T-helper 1 cell (primary cell): Measurements from ENCODE around the gene PROM2.
"Not testable (repeated sequence)": the region's sequence is repeated elsewhere in the genome, so short reads cannot be mapped to it uniquely, and the experiment has no call there.

ENCODE experiments used
- DNase-seq, 5 donors: peaks; one replicate each; pipeline ENCODE4 v3.0.0-alpha.2; 2012 to 2020
- total RNA-seq, 4 donors: gene quantifications; one replicate each; lab custom pipeline; 2026; lab: John Stamatoyannopoulos, UW

Gene PROM2, protein sequence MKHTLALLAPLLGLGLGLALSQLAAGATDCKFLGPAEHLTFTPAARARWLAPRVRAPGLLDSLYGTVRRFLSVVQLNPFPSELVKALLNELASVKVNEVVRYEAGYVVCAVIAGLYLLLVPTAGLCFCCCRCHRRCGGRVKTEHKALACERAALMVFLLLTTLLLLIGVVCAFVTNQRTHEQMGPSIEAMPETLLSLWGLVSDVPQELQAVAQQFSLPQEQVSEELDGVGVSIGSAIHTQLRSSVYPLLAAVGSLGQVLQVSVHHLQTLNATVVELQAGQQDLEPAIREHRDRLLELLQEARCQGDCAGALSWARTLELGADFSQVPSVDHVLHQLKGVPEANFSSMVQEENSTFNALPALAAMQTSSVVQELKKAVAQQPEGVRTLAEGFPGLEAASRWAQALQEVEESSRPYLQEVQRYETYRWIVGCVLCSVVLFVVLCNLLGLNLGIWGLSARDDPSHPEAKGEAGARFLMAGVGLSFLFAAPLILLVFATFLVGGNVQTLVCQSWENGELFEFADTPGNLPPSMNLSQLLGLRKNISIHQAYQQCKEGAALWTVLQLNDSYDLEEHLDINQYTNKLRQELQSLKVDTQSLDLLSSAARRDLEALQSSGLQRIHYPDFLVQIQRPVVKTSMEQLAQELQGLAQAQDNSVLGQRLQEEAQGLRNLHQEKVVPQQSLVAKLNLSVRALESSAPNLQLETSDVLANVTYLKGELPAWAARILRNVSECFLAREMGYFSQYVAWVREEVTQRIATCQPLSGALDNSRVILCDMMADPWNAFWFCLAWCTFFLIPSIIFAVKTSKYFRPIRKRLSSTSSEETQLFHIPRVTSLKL
- total RNA-seq = 0 to 0.46 (median 0.29) reads per million in 4 donors

DNA sequence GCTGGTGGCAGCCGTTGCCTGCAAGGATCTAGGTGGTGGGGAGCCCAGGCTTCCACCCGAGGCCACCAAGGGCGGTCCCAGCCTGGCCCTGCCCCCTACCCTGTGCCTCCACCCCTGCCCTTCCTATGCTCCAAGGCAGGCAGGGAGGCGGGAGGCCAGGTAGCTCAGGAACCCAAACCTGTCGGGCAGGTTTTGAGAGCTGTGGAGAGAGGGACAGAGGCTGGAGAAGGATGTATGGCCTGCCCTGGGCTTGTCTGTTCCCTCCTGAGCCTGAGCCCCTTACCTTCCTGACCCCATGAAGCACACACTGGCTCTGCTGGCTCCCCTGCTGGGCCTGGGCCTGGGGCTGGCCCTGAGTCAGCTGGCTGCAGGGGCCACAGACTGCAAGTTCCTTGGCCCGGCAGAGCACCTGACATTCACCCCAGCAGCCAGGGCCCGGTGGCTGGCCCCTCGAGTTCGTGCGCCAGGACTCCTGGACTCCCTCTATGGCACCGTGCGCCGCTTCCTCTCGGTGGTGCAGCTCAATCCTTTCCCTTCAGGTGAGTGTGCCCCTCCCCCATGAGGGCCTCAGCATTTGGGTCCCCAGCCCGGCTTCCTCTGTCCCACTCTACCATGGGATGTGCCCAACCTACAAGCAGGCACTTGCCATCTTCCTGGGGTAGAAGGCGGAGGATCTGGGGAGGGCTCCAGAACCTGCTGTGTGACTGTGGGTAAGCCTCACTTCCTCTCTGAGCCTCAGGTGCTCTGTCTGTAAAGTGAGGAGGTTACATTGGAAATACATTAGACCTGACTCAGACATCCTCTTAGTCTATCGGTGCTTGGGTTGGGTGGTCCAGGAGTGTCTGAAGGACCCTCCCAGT lies at the start of gene PROM2:
TSS of gene PROM2 (plus strand) at position 159 of the 860 bp plus-strand sequence. CDS start at position 296, 137 bp downstream.
- DNase-seq = peak in 1 of 5 donors; percentile 8

DNA sequence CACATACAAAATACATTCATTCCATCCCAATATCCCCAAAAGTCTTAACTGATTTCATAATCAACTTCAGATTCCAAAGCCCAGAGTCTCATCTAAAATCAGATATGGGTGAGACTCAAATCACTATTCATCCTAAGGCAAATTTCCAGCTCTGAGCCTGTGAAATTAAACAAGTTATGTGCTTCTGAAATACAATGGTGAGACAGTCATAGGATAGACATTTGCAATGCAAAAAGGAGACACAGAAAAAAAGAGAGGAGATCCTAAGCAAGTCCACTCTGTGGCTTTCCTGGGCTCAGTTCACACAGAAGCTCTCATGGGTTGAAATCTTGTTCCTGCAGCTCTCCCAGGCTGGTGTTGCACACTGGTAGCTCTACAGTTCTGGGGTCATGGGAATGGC lies 48.6 kb upstream of the PROM2 start:
- no peak for DNase-seq

DNA sequence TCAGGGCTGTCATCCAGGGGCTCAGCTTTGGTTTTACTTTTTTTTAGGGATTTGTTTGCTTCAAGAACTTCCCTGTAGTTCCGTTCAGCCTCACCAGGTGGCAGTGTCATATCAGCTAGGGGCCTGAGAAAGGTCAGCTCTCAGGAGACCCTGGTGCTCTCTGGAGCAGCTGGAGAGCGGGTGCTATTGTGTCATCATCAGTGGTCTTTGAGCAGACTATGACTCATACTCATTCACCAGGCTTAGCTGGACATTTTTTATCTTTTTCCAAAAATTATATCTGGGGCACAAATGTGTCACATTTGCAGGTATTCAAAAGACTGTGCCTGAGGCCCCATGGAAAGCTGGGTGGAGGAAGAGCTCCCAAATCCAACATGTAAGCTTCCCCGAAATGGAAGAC lies 42.5 kb upstream of the PROM2 start:
- no peak for DNase-seq

DNA sequence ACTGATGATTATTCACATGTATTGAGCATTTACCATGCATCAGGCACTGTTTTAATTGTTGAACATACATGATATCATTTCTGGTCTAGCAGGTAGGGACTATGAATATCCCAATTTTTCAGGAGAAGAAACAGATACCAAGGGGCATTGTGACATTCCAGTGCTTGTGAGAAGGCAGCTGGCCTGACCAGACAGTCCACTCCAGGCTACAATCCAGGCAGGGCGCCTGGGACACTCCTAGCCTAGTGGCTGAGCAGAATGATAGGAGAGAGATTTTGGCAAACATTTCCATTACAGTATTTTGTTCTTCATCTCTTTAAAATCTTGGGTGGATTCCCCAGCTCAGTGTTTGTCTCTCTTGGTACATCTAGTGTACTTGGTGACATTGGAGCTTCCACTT lies 42.0 kb upstream of the PROM2 start:
- no peak for DNase-seq

DNA sequence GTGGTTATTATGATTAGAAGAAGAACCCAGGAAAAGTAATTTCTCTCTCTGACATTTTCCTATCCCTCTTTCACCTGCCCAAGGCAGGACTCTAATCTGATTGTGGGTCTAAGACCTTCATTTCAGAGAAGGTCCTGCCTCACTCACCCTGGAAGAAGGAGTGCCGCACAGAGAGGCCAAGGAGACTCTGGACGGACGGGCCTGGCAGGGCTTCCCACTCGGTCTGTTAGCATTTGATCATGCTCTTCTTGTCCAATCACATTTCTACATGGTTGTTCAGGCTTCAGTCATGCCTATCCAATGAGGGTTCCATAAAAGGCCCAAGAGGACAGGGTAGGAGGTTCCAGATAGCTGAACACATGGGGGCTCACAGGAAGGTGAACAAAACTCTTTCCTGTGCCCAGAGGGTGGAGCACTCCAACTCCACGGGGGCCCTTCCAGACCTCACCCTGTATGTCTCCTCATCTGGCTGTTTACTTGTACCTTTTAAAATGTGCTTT lies 39.9 kb upstream of the PROM2 start:
- no peak for DNase-seq

DNA sequence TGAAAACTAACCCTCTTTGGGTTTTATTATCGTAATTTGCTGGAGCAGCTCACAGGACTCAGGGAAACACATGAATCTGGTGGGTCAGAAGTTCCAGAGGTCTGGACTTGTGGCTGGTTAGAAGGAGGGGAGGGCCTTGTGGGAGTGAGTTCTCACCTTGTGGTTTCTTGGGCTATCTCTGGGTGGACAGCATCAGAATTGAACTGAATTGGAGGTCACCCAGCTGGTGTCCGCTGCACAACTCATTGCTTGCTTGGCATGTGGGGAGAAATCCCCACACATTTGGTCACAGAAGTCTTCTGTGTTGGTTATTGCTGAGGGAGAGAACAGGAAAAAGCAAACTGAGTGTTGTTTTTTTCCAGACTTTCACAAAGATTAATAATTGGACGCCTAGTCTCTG lies 39.4 kb upstream of the PROM2 start:
- no peak for DNase-seq

DNA sequence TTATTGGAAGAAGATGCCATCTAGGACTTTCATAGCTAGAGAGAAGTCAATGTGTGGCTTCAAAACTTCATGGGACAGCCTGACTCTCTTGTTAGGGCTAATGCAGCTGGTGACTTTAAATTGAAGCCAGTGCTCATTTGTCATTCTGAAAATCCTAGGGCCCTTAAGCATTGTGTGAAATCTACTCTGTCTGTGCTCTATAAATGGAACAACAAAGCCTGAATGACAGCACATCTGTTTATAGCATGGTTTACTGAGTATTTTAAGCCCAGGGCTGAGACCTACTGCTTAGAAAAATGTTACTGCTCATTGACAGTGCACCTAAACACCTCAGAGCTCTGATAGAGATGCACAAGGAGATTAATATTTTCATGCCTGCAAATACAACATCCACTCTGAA lies 36.1 kb upstream of the PROM2 start:
- DNase-seq = no peak

DNA sequence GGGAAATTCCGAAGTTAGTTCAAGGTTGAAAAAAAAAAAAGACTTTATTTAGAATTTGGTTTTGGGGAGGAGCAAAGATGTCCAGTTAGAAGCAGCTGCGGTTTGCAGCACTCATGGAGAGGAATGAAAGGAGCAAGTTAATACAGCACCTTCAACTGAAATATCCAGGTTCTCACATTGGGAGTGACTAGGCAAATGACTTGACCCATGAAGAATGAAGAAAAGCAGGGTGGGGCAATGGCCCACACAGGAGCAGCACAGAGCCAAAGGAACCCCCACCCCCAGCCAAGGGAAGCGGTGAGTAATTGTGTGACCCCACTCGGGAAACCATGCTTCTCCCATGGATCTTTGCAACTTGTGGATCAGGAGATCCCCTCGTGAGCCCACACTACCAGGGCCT lies 34.2 kb upstream of the PROM2 start:
- no peak for DNase-seq

DNA sequence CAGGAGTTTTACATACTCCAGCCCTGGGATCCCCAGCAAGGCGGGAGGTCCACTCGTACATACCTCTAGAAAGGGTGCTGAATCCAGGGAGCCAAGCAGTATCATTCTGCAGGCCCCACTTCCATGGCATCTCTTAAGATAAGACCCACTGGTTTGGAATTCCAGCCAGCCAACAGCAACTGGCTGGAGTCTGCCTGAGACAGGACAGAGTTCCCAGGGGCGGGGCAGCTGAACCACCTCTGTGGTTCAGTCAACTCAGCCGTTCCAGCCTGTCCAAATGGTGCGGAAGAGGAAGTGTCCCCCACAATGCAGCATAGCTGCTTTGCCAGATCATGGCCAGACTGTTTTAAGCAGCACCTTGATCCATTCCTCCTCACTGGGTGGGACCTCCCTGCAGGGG lies 33.7 kb upstream of the PROM2 start:
- DNase-seq = no peak

DNA sequence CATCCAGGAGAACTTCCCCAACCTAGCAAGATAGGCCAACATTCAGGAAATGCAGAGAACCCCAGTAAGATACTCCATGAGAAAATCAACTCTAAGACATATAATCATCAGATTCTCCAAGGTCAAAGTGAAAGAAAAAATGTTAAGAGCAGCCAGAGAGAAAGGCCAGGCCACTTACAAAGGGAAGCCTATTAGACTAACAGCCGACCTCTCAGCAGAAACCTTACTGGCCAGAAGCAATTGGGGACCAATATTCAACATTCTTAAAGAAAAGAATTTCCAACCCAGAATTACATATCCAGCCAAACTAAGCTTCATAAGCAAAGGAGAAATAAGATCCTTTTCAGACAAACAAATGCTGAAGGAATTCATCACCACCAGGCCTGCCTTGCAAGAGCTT lies 32.2 kb upstream of the PROM2 start:
- not testable (repeated sequence) for DNase-seq

DNA sequence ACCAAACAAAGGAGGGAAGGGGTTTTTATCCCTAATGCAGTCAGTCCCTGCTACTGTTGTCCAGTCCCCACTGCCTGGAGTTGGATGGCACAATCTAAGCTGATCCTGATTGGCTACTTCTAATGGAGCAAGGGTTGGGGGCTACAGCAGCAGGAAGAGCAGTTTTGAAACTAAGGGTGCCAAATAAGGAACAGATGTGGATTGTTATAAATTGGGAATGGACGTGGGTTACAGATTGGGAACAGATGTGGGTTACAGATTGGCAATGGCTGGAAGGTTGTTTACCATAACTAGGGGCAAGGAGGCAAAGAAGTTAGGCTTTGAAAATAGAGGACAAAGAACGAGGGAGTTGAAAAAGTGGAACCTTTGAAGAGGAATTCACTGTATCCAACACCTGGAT lies 16.0 kb upstream of the PROM2 start:
- no peak for DNase-seq

DNA sequence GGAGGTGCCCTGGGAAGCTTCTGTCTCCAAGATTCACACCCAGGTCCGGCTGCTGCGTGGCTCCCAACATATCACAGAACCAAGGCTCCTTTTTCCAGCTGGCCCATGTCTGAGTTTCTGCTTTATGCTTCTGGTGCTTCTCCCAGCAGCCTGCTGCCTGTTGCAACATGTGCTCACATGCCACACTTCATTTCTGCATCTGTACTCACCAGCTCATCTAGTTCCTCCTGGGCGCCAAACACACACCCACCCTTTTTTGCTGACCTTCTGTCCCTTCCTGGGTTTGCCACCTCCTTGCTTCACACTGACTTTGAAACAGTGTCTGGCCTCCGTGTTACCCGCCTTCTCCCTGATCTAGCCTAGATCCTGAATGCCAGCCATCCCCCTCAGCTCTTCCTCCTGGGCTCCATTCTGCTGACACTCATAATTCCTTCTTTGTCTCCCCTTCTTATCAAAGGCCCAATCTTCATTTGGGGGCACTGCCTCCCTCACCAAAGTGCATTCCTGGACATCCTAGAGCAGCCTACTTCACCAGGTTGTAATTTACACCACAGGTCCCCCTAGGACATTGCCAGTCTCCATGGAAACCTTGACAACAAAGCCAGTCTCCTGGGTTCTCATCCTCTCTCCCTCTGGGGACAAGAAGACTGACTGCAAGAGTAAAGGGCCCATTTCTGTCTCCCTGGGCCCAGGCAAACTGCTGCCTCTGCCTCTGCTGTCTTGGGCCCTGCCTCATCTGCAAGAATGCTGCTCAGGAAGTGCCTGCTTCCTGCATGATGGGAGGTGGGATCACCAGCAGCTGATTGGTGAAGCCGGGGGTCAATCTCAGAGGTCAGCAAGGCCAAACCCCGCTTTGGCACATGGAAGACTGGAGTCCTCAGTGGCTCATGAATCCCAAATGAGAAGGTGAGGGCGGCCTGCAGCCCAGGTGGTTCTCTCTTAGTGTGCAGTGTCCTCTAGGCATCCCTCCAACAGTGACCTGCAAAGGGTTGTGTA lies 13.9 kb upstream of the PROM2 start:
- no peak for DNase-seq

DNA sequence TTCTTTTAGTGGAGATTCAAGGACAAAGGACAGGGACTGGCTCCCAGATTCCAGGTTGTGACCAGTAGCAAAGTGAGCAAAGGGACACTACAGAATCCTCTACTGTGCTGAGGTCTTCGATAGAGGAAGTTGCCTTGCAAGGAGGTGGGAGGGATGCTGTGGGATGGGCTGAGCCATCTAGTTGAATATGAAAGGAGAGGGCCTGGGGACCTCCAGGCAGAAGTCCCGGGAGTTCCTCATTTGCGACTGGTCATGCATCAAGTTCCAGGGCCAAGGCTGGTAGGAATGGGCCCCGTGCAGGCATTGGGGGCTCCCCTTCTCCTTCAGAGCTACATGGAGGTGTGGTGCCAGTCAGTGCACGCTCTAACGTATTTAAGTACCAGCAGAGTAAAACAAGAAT lies 12.6 kb upstream of the PROM2 start:
- DNase-seq = no peak

DNA sequence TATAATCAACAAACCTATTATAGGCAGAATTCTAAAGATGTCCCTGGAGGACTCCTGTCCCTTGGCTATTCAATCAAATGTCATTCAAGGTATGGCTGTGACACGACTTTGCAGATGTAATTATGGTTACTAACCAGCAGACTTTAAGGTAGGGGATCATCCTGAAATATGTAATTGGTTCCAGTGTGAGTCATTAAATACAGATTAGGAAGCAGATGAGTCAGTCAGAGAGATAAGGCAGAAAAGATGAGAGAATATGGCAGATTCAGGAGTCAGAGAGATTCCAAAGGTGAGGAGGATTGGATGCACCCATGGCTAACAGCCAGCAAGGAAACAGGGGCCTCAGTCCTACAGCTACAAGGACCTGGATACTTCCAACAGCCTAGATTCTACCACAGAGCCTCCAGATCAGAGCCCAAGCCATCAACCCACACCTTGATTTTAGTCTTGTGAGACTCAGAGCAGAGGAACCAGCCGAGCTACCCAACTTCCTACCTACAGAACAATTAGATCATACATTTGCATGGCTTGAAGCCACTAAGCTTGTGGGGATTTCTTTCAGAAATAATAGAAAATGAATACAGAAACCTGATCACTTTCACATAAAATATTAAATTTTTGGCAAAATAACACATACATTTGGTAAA lies 11.2 kb upstream of the PROM2 start:
- no peak for DNase-seq

DNA sequence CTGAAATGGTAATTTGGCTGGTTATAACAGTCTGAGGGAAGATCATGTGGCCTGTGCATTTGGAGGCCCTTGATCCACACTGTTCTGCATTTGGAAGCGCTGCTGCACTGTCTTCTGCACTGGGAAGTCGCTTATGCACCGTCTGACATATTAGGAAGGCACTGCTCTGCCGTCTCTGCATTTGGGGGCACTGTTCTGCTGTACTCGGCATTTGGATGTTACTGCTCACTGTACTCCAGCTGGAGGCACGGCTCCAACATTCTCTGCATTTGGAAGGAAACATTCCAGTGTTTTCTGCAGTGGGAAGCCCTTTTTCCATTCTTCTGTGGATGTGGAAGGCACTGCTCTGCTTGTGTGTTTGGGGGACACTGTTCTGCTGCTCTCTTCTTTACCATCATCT lies 9.6 kb upstream of the PROM2 start:
- DNase-seq = no peak

DNA sequence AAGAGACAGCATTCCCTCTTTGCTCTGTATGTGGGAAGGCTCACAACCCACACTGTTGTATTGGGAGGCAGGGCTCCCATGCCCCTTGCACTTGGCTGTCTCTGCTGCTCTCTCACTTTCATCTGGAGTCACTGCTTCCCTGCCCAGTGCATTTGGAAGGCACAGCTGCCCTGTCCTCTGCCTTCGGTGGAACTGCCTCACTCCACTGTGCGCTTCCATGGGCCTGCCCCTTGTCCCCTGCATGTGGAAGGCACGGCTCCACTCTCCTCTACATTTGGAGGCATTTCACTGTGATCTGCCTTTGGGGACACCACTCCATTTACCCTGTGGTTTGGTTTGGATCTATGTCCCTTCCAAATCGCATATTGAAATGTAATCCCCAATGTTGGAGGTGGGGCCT lies 9.1 kb upstream of the PROM2 start:
- no peak for DNase-seq

DNA sequence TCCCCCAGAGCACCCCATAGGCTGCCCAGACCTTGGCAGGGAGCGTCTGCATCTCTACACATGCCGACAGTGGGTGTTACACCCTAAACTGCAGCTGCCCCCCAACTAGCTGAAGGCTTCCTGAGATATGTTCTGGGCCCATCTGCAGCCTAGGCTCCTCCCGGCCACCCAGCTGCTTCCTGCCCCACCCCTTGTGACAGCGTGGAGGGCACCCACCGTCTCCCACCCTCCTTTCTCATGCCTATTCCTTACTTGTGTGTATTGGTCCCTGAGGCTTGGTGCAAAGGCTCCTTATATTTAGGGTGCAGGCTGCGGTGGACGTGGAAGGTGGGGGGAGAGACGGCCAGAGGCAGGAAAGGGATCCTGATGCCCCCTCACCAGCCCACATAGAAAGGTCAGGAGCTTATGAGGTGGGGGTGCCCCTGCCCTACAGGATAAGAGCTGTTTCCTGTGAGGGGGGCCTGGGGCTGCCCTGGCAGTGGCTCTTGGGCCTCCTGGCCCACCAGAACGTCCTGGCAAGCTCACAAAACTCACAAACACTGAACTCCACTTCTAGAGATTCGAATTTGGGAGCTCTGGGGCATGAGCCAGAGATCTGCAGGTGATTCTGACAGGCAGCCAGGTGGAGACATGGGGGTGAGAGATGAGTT lies 7.3 kb upstream of the PROM2 start:
- no peak for DNase-seq

DNA sequence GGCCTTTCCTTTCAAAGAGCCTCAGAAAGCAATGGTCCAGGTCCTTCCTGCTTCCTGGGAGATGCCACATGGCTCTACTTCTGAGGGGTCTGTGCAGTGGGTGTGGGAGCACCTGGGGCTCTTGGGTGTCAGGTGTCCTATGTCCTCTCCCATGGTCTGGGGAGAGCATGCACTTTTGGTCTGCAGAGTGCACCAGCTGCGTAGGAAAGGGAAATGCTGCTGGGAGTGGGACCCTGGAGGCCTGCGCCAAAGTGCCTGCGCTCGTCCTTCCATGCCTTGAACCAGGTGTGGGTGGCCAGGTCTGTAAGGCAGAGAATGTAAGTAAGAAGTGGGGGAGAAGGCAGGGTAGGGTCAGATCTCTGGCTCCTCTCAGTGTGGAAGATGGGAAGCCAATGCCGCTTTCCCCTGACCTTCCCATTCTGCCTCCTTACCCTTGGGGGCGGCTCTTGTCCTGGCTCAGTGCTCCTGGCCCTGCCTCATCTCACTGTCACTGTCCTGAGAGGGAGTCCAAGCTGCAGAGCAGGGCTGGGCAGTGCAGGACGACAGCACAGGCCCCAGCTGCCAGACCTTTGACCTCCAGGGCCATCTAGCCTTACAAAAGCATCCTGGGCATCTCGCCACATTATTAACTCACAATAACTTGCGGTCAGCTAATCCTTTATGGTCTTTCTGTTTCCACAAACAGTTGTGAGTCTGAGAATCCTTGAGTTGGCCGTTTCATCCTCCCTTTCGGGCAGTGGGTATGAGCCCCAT lies 6.6 kb upstream of the PROM2 start:
- no peak for DNase-seq

DNA sequence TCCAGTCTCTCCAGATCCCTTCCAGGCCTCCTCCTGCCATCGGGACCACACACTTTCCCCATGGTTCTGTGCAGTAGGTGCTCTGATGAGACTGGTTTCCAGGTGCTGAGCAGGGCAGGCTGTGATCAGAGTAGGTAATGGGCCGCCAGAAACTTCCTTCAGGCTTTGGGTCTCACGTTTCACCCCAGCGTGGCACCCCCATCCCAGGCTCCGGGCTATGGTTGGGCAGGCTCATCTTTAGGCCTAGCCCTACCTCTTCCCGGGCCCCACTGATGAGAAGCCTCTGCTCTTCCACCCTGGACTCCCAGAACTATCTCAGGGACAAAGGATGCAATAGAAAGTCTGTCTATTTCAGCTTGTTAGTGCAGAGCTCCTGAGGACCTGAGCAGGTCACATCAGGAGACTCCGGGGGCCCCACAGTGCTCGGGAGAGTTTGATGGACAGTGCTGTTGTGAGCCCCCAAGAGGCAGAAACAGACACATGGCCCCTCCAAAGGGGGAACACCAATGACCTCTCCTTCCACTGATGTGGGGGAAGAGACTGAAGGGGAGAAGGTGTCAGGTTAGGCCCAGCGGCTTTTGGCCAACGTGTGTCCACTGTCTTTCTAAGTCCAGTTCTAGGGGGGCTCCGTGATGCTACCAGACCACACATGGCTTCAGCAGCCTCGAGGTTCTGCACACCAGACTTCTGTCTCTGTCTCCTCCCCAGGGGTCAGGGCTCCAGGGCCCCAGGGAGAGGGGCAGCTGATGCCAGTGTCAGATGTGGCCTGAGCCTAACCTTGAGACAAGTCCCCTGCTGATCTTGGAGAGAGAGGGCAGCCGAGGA lies 5.8 kb upstream of the PROM2 start:
- DNase-seq = no peak
